Measurements from ENCODE around the gene ANK3.

GRCh38 chr10:59995862-59996261, 393.8 kb downstream of the ANK3 start:
- TF ChIP-seq CTCF (IDR thresholded peaks at IDR 0.05): no peak
- no peak for TF ChIP-seq POLR2A (IDR thresholded peaks at IDR 0.05)

Data from tibial nerve (tissue), 3 donors.